ENCODE data around the gene CCL3. TPM values are rescaled to one million over a fixed set of nuclear protein-coding genes. Genes with fewer than 3 reads are reported as not detected.
"Not testable (repeated sequence)": the region's sequence is repeated elsewhere in the genome, so short reads cannot be mapped to it uniquely, and the experiment has no call there.

The CCL3 gene
- total RNA-seq, 1 experiment from 2014 or later = 0.98 TPM

GRCh38 chr17:36085765-36086164 lies 4.2 kb downstream of the CCL3 start:
- H3K9me3 ChIP-seq (ENCODE audit: control insufficient read depth in 1 of 2, insufficient read depth in 1 of 2, low read depth in 1 of 2, low read length in 2 of 2) = no peaks in the 10 kb centered on the region
- H3K4me2 ChIP-seq (ENCODE audit: low read length) = no peak overlapping the region
- no peaks in the 10 kb centered on the region for H3K9me2 ChIP-seq (ENCODE audit: insufficient read depth)
- H3K4me1 ChIP-seq (ENCODE audit: control insufficient read depth in 1 of 2, insufficient read depth in 2 of 2, low read length in 2 of 2) = no peaks in the 10 kb centered on the region
- H3K4me3 ChIP-seq (replicated peaks in 1 of 2; ENCODE audit: low read depth in 1 of 2, low read length in 2 of 2) = no peak overlapping the region
- ChIA-PET POLR2A (no interaction called here), CTCF (interaction anchor here (1.3 kb wide), 1 partner anchor 13 kb away, joined by 4 read pairs; no protein-coding TSS in a partner anchor), RAD21 (ENCODE audit: low non-redundant PET in 1 of 2, low total read pairs in 2 of 2, uncharacterized antibody in 2 of 2, unreplicated experiment in 2 of 2) (no interaction called here)
- no peak for DNase-seq (ENCODE audit: low read depth, low spot score)
- intact Hi-C loops (cut with micrococcal nuclease) = no loop called here
- TF ChIP-seq EZH2phosphoT487 (IDR thresholded peaks at IDR 0.05; ENCODE audit: borderline replicate concordance) = no peak
- TF ChIP-seq YY1 (IDR thresholded peaks at IDR 0.05; ENCODE audit: extremely low read depth, insufficient replicate concordance, low read depth, low read length) = no peak
- TF ChIP-seq CTCF (IDR thresholded peaks at IDR 0.05 in 2 of 3, conservative IDR thresholded peaks at IDR 0.05 in 1 of 3; ENCODE audit: borderline replicate concordance in 1 of 3, insufficient read depth in 1 of 3, low read depth in 2 of 3, low read length in 2 of 3) = no peak
- no peak for TF ChIP-seq SIN3A (IDR thresholded peaks at IDR 0.05; ENCODE audit: low read depth)
- TF ChIP-seq MAX (IDR thresholded peaks at IDR 0.05) = no peak
- no peak for TF ChIP-seq CEBPB (IDR thresholded peaks at IDR 0.05; ENCODE audit: low read depth)
- 0 out of 2 replicates have a peak, but pooled peaks cover 5% of the 10 kb centered on the region for H3K27me3 ChIP-seq (ENCODE audit: insufficient read depth, low read length)
- no peaks in the 10 kb centered on the region for H3K36me3 ChIP-seq (ENCODE audit: control insufficient read depth in 1 of 2, insufficient read depth in 2 of 2, low read length in 2 of 2)
- H3K27ac ChIP-seq (ENCODE audit: low read depth, low read length) = no peak overlapping the region
- BruUV-seq (replicated peaks) = no TSS peak
- no peaks in the 10 kb centered on the region for H3K79me2 ChIP-seq (ENCODE audit: insufficient read depth, low read length)
- H3K9ac ChIP-seq (ENCODE audit: low read length) = no peak overlapping the region
- no peak overlapping the region for H2AFZ ChIP-seq (ENCODE audit: low read depth, low read length, poor library complexity, severe bottlenecking)
- no peaks in the 10 kb centered on the region for H4K20me1 ChIP-seq (ENCODE audit: insufficient read depth)
- ATAC-seq = no peak

GRCh38 chr17:36083691-36084090 lies 6.3 kb downstream of the CCL3 start:
- H3K4me1 ChIP-seq (ENCODE audit: control insufficient read depth in 1 of 2, insufficient read depth in 2 of 2, low read length in 2 of 2); H3K27me3 ChIP-seq (ENCODE audit: insufficient read depth, low read length); ATAC-seq; H3K79me2 ChIP-seq (ENCODE audit: insufficient read depth, low read length); H2AFZ ChIP-seq (ENCODE audit: low read depth, low read length, poor library complexity, severe bottlenecking); H3K9me3 ChIP-seq (ENCODE audit: control insufficient read depth in 1 of 2, insufficient read depth in 1 of 2, low read depth in 1 of 2, low read length in 2 of 2); BruUV-seq (replicated peaks); H3K4me2 ChIP-seq (ENCODE audit: low read length); H3K27ac ChIP-seq (ENCODE audit: low read depth, low read length); H3K36me3 ChIP-seq (ENCODE audit: control insufficient read depth in 1 of 2, insufficient read depth in 2 of 2, low read length in 2 of 2); RAD21 ChIA-PET (ENCODE audit: low non-redundant PET in 1 of 2, low total read pairs in 2 of 2, uncharacterized antibody in 2 of 2, unreplicated experiment in 2 of 2); H3K4me3 ChIP-seq (replicated peaks in 1 of 2; ENCODE audit: low read depth in 1 of 2, low read length in 2 of 2); intact Hi-C loops (cut with micrococcal nuclease); H3K9me2 ChIP-seq (ENCODE audit: insufficient read depth); CTCF ChIA-PET; H4K20me1 ChIP-seq (ENCODE audit: insufficient read depth); DNase-seq (ENCODE audit: low read depth, low spot score); POLR2A ChIA-PET; H3K9ac ChIP-seq (ENCODE audit: low read length): not testable (repeated sequence)

GRCh38 chr17:36082482-36083120 lies 7.3 kb downstream of the CCL3 start:
- H3K27me3 ChIP-seq (ENCODE audit: insufficient read depth, low read length); H2AFZ ChIP-seq (ENCODE audit: low read depth, low read length, poor library complexity, severe bottlenecking); H3K9ac ChIP-seq (ENCODE audit: low read length); BruUV-seq (replicated peaks); H3K4me1 ChIP-seq (ENCODE audit: control insufficient read depth in 1 of 2, insufficient read depth in 2 of 2, low read length in 2 of 2); H3K79me2 ChIP-seq (ENCODE audit: insufficient read depth, low read length); ATAC-seq; H3K27ac ChIP-seq (ENCODE audit: low read depth, low read length); POLR2A ChIA-PET; DNase-seq (ENCODE audit: low read depth, low spot score); intact Hi-C loops (cut with micrococcal nuclease); H3K9me3 ChIP-seq (ENCODE audit: control insufficient read depth in 1 of 2, insufficient read depth in 1 of 2, low read depth in 1 of 2, low read length in 2 of 2); H3K9me2 ChIP-seq (ENCODE audit: insufficient read depth); H4K20me1 ChIP-seq (ENCODE audit: insufficient read depth); RAD21 ChIA-PET (ENCODE audit: low non-redundant PET in 1 of 2, low total read pairs in 2 of 2, uncharacterized antibody in 2 of 2, unreplicated experiment in 2 of 2); H3K4me2 ChIP-seq (ENCODE audit: low read length); H3K36me3 ChIP-seq (ENCODE audit: control insufficient read depth in 1 of 2, insufficient read depth in 2 of 2, low read length in 2 of 2); H3K4me3 ChIP-seq (replicated peaks in 1 of 2; ENCODE audit: low read depth in 1 of 2, low read length in 2 of 2): not testable (repeated sequence)
- CTCF ChIA-PET = interaction anchor here (1.3 kb wide), 1 partner anchor 66 kb away, joined by 3 read pairs; no protein-coding TSS in a partner anchor
